Hypothalamus (tissue), 51 donors: ENCODE data around the gene SLC35G6.
A peak's percentile ranks its signal among the peaks of the same experiment; 100 is the strongest.
"Not testable (repeated sequence)": the region's sequence is repeated elsewhere in the genome, so short reads cannot be mapped to it uniquely, and the experiment has no call there.

Experiments used
- DNase-seq, 51 donors: peaks; one replicate each; lab custom pipeline; 2025; lab: John Stamatoyannopoulos, UW

The SLC35G6 gene

GRCh38 chr17:7459961-7460545, 21.2 kb upstream of the SLC35G6 start:
- no peak for DNase-seq

GRCh38 chr17:7460850-7461660, 20.2 kb upstream of the SLC35G6 start:
- no peak for DNase-seq

GRCh38 chr17:7462474-7463371, 18.5 kb upstream of the SLC35G6 start:
- DNase-seq: no peak

GRCh38 chr17:7463372-7463846, 17.8 kb upstream of the SLC35G6 start:
- DNase-seq: no peak

- DNase-seq: no peak
These were observed 17.2 kb upstream of the SLC35G6 start for GRCh38 chr17:7464081-7464480.

- no peak for DNase-seq
These were observed 15.5 kb upstream of the SLC35G6 start for GRCh38 chr17:7465597-7466275.

GRCh38 chr17:7466318-7466638, 15.0 kb upstream of the SLC35G6 start:
- no peak for DNase-seq

GRCh38 chr17:7466639-7467341, 14.5 kb upstream of the SLC35G6 start:
- DNase-seq: peak in 9 of 51 donors; percentile 15 to 62 (median 39)

- DNase-seq: no peak
These were observed 13.7 kb upstream of the SLC35G6 start for GRCh38 chr17:7467498-7467897.

GRCh38 chr17:7468290-7468689, 13.0 kb upstream of the SLC35G6 start:
- DNase-seq: no peak

GRCh38 chr17:7468804-7469389, 12.3 kb upstream of the SLC35G6 start:
- DNase-seq: no peak

GRCh38 chr17:7469843-7470242, 11.4 kb upstream of the SLC35G6 start:
- DNase-seq: not testable (repeated sequence)

GRCh38 chr17:7470457-7470973, 10.7 kb upstream of the SLC35G6 start:
- not testable (repeated sequence) for DNase-seq

- DNase-seq: no peak
These were observed 9.5 kb upstream of the SLC35G6 start for GRCh38 chr17:7471729-7472128.

- DNase-seq: not testable (repeated sequence)
These were observed 6.5 kb upstream of the SLC35G6 start for GRCh38 chr17:7474767-7475166.

- no peak for DNase-seq
These were observed 5.4 kb upstream of the SLC35G6 start for GRCh38 chr17:7475764-7476422.

- DNase-seq: no peak
These were observed 4.8 kb upstream of the SLC35G6 start for GRCh38 chr17:7476494-7476893.

- no peak for DNase-seq
These were observed 4.3 kb upstream of the SLC35G6 start for GRCh38 chr17:7476951-7477350.
